GM08714 (cell line): ENCODE results near the gene ASXL1.
A peak's percentile ranks its signal among the peaks of the same experiment; 100 is the strongest.
"Not testable (repeated sequence)": the region's sequence is repeated elsewhere in the genome, so short reads cannot be mapped to it uniquely, and the experiment has no call there.

ENCODE experiments used
- H3K4me3 ChIP-seq: fragments of 200-500 bp; sonication (Bioruptor generic); 2 replicates; pipeline ENCODE4 v1.5.1; 2014; ENCODE audit warnings: mild to moderate bottlenecking, low read length, inconsistent platforms
- ZNF274 ChIP-seq: IDR thresholded peaks from 2 replicates; pipeline ENCODE4 v1.6.1; 2012; ENCODE audit warnings: mild to moderate bottlenecking, low read depth, low read length

The ASXL1 gene

GRCh38 chr20:32357869-32358631, at the start of gene ASXL1:
TSS of gene ASXL1 (plus strand) at chr20:32358331. CDS start at chr20:32358776, 445 bp downstream.
- H3K4me3 ChIP-seq, result peak within 1 kb of the TSS; percentile 90
- TF ChIP-seq ZNF274, result no peak

DNA sequence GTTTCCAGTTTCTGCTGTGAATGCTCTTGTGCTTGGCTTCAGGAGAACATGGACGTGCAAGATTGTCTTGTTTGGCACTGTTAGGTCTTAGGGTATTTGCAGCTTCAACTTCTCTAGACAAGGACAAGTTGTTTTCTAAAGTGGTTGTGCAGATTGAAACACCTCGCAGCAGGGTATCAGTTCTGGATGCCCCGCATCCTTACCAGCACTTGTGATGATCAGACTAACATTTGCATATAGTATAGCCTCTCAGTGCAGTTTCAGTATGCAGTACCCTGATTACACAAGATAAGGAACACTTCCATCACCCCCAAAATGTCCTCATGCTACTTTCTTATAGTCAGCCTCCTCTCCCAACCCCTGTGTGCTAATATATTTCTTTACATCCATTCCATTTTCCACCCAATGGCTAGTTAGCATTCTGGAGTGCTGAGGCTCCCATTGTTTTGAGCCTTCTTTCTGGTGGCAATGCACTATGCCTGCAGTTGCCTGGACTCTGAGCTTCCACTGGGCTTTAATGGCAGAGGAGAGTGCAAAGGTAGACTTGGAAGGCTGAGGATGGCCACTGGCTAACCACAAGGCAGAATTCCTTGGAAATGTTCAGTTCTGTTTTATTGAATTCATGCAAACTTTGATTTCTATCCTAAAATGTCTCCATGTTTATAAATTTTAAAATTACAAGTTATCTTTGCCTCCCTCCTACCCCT, 45.3 kb upstream of the ASXL1 start:
- no peak overlapping the region for H3K4me3 ChIP-seq
- no peak for TF ChIP-seq ZNF274

GRCh38 chr20:32314768-32315167, 43.4 kb upstream of the ASXL1 start:
- no peak overlapping the region for H3K4me3 ChIP-seq
- no peak for TF ChIP-seq ZNF274

- no peak for TF ChIP-seq ZNF274
- no peak overlapping the region for H3K4me3 ChIP-seq
These were observed 42.7 kb upstream of the ASXL1 start for GRCh38 chr20:32315399-32315798.

DNA sequence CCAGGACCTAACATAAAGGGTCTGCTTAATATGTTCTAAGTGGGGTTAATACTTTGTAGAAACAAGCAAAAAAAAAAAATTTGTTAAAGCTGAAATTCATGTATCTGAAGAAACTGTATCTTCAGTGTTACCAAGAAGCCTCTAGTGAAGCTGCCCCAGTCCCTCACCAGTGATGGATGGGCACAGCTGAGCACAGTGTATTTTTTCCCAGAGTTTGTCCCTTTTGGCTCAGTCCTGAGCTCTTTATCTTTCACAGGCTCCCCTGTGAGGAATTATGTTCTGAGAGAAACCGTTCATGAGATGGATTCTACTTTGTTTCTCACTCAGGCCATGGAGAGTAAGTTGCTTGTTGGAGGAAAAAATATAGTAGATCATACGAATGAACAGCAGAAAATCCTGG, 42.2 kb upstream of the ASXL1 start:
- H3K4me3 ChIP-seq, result no peak overlapping the region
- no peak for TF ChIP-seq ZNF274

DNA sequence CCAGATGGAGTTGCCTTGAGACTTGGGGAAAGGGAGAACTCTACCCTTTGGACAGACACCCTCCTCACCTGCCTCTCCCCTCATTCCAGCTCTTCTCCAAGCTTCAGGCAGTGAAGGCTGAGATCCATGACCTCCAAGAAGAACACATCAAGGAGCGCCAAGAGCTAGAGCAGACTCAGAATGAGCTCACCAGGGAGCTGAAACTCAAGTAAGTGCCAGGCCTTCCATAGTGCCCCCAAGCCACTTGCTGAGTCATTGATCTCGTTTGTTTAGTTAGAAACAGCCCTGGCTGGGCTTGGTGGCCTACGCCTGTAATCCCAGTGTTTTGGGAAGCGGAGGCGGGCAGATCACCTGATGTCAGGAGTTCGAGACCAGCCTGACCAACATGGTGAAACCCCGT, 41.5 kb upstream of the ASXL1 start:
- no peak for TF ChIP-seq ZNF274
- H3K4me3 ChIP-seq, result no peak overlapping the region

GRCh38 chr20:32319100-32319499, 39.0 kb upstream of the ASXL1 start:
- no peak overlapping the region for H3K4me3 ChIP-seq
- no peak for TF ChIP-seq ZNF274

DNA sequence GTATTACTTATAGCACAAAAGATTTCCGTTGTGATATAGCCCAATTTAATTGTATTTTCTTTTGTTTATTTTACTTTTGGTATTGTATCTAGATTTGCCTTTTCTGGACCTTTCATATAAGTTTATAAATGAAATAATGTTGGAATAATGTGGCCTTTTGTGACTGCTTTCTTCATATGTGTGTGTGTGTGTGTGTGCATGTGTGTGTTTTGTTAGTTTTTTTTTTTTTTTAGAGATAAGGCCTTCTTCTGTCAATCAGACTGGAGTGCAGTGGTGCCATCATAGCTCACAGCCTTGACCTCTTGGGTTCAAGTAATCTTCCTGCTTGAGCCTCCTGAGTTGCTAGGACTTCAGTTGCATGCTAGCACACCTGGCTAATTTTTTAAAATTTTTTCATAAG, 37.8 kb upstream of the ASXL1 start:
- no peak for TF ChIP-seq ZNF274

DNA sequence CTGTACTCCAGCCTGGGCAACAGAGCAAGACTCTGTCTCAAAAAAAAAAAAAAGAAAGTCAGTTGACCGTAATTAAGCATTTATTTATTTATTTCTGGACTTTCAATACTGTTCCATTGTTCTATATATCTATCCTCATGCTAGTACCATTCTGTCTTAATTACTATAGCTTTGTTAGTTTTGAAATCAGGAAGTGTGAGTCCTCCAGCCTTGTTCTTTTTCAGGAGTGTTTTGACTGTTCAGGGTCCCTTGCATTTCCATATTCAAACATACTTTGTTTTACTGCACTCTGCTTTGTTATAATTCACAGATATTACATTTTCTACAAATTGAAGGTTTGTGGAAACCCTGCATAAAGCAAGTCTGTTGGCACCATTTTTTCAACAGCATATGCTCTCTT, 36.7 kb upstream of the ASXL1 start:
- TF ChIP-seq ZNF274, result no peak

More for the DNA sequence above, 37.8 kb upstream of the ASXL1 start:
- no peak overlapping the region for H3K4me3 ChIP-seq

DNA sequence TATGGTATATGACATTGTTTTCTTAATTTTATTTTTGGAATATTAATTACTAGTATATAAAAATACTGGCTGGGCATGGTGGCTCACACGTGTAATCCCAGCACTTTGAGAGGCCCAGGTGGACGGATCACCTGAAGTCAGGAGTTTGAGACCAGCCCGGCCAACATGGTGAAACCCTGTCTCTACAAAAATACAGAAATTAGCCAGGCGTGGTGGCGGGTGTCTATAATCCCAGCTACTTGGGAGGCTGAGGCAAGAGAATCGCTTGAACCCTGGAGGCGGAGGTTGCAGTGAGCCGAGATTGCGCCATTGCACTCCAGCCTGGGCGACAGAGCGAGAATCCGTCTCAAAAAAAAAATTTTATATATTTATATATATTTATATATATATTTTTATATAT, 35.9 kb upstream of the ASXL1 start:
- H3K4me3 ChIP-seq, result not testable (repeated sequence)

More for the DNA sequence above, 36.7 kb upstream of the ASXL1 start:
- no peak overlapping the region for H3K4me3 ChIP-seq

DNA sequence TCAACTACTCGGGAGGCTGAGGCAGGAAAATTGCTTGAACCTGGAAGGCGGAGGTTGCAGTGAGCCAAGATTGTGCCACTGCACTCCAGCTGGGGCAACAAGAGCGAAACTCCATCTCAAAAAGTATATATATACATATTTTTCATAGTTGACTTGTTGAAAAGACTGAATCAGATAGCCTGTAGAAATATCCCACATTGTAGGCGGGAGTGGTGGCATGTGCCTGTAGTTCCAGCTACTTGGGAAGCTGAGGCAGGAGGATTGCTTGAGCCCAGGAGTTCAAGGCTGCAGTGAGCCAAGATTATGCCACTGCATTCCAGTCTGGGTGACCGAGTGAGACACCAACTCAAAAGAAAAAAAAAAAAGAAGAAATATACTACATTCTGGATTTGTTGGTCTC, 34.4 kb upstream of the ASXL1 start:
- H3K4me3 ChIP-seq, result not testable (repeated sequence)

GRCh38 chr20:32325706-32326503, 32.2 kb upstream of the ASXL1 start:
- no peak for TF ChIP-seq ZNF274
- H3K4me3 ChIP-seq, result no peak overlapping the region

- TF ChIP-seq ZNF274, result no peak
- H3K4me3 ChIP-seq, result no peak overlapping the region
These were observed 31.7 kb upstream of the ASXL1 start for GRCh38 chr20:32326504-32326845.

- TF ChIP-seq ZNF274, result no peak
- H3K4me3 ChIP-seq, result no peak overlapping the region
These were observed 30.9 kb upstream of the ASXL1 start for GRCh38 chr20:32327087-32327681.
